Neural cell (in vitro differentiated cells): ENCODE data around the gene VPS41. TPM values are rescaled to one million over a fixed set of nuclear protein-coding genes. Genes with fewer than 3 reads are reported as not detected.

ENCODE experiments used
- H2AFZ ChIP-seq: fragments of 200-600, 300-800 bp; sonication (generic), shearing (Covaris generic); 2 replicates; pipeline ENCODE4 v1.6.0; 2014; ENCODE audit warnings: low read depth, mild to moderate bottlenecking, antibody characterized with exemption, low read length, moderate library complexity
- H3F3A ChIP-seq: fragments of 200-600 bp; shearing (Covaris generic); 2 replicates; pipeline ENCODE4 v1.6.1; 2016; ENCODE audit warnings: mild to moderate bottlenecking, moderate library complexity, mixed read lengths, antibody characterized with exemption, low read length; ENCODE audit not compliant: insufficient read depth, poor library complexity, severe bottlenecking
- H3K27ac ChIP-seq: fragments of 200-600, 300-800 bp; sonication (generic), shearing (Covaris generic); 2 replicates; pipeline ENCODE4 v1.5.1; 2014; ENCODE audit warnings: mild to moderate bottlenecking, low read length, moderate library complexity
- H3K27me3 ChIP-seq: fragments of 300-800, 200-600 bp; sonication (generic), shearing (Covaris generic); 2 replicates; pipeline ENCODE4 v1.6.0; 2014; ENCODE audit warnings: mild to moderate bottlenecking, low read depth, low read length, moderate library complexity; ENCODE audit not compliant: insufficient read depth
- H3K36me3 ChIP-seq: fragments of 300-800, 200-600 bp; sonication (generic), shearing (Covaris generic); 2 replicates; pipeline ENCODE4 v1.5.1; 2014; ENCODE audit warnings: mild to moderate bottlenecking, antibody characterized with exemption, low read length, moderate library complexity; ENCODE audit not compliant: insufficient read depth
- H3K4me2 ChIP-seq: fragments of 300-800, 200-600 bp; sonication (generic), shearing (Covaris generic); 2 replicates; pipeline ENCODE4 v1.6.0; 2014; ENCODE audit warnings: mild to moderate bottlenecking, low read length
- H3K4me3 ChIP-seq: fragments of 300-800, 200-600 bp; sonication (generic), shearing (Covaris generic); 2 replicates; pipeline ENCODE4 v1.5.1; 2014; ENCODE audit warnings: mild to moderate bottlenecking, low read length, moderate library complexity
- H3K79me2 ChIP-seq: fragments of 200-600 bp; shearing (Covaris generic); replicated peaks from 2 replicates; pipeline ENCODE4 v1.6.0; 2014; ENCODE audit warnings: mild to moderate bottlenecking, low read length, moderate library complexity; ENCODE audit not compliant: insufficient read depth
- H3K9ac ChIP-seq: fragments of 300-800, 200-600 bp; sonication (generic), shearing (Covaris generic); 2 replicates; pipeline ENCODE4 v1.6.1; 2016; ENCODE audit warnings: mild to moderate bottlenecking, low read length, mixed read lengths
- H3K9me2 ChIP-seq: fragments of 200-600 bp; shearing (Covaris generic); 2 replicates; pipeline ENCODE4 v1.6.1; 2016; ENCODE audit warnings: mild to moderate bottlenecking, low read length, mixed read lengths; ENCODE audit not compliant: insufficient read depth
- H3K9me3 ChIP-seq: fragments of 200-600, 300-800 bp; sonication (generic), shearing (Covaris generic); 2 replicates; pipeline ENCODE4 v1.6.1; 2016; ENCODE audit warnings: mild to moderate bottlenecking, mixed run types, low read length, moderate library complexity, mixed read lengths
- H4K20me1 ChIP-seq: fragments of 200-600 bp; shearing (Covaris generic); 2 replicates; pipeline ENCODE4 v1.6.1; 2016; ENCODE audit warnings: mild to moderate bottlenecking, mixed run types; ENCODE audit not compliant: insufficient read depth
- EP300 ChIP-seq: fragments of 450-650 bp; conservative IDR thresholded peaks from 2 replicates; pipeline ENCODE4 v1.6.1; 2014; ENCODE audit warnings: antibody characterized with exemption, mild to moderate bottlenecking, moderate library complexity; ENCODE audit not compliant: poor library complexity, severe bottlenecking
- EZH2 ChIP-seq: fragments of 200-600, 300-800 bp; shearing (Covaris generic), sonication (generic); IDR thresholded peaks from 2 replicates; pipeline ENCODE4 v1.6.1; 2014; ENCODE audit warnings: antibody characterized with exemption, low read length, borderline replicate concordance, mild to moderate bottlenecking; ENCODE audit not compliant: insufficient read depth, poor library complexity, severe bottlenecking
- MXI1 ChIP-seq: fragments of 450-650 bp; conservative IDR thresholded peaks from 2 replicates; pipeline ENCODE4 v1.6.1; 2014; ENCODE audit warnings: antibody characterized with exemption, mild to moderate bottlenecking; ENCODE audit not compliant: poor library complexity, severe bottlenecking
- POLR2AphosphoS5 ChIP-seq: IDR thresholded peaks from 2 replicates; pipeline ENCODE4 v1.6.1; 2012
- RAD21 ChIP-seq: fragments of 450-650 bp; conservative IDR thresholded peaks from 2 replicates; pipeline ENCODE4 v1.6.1; 2014; ENCODE audit warnings: antibody characterized with exemption, mild to moderate bottlenecking, moderate library complexity
- SMC3 ChIP-seq: fragments of 450-650 bp; conservative IDR thresholded peaks from 2 replicates; pipeline ENCODE4 v1.6.1; 2014; ENCODE audit warnings: antibody characterized with exemption, mild to moderate bottlenecking, moderate library complexity; ENCODE audit not compliant: poor library complexity
- TAF1 ChIP-seq: IDR thresholded peaks from 2 replicates; pipeline ENCODE4 v1.6.1; 2012; ENCODE audit warnings: low read depth
- polyA plus RNA-seq: library from polyadenylated mRNA; depleted of rRNA; stranded (reverse); fragments of >200 nt; gene quantifications from 2 replicates; pipeline ENCODE4 v1.2.3, GENCODE V29; 2014
- TF ChIP-seq, protein P1 (sequence below): fragments of 450-650 bp; IDR thresholded peaks from 2 replicates; pipeline ENCODE4 v1.5.1; 2014; ENCODE audit warnings: antibody characterized with exemption, mild to moderate bottlenecking, moderate library complexity; ENCODE audit not compliant: poor library complexity, severe bottlenecking
- TF ChIP-seq, protein P2 (sequence below): IDR thresholded peaks from 2 replicates; pipeline ENCODE4 v1.6.1; 2012; ENCODE audit warnings: borderline replicate concordance

VPS41 gene
- polyA plus RNA-seq, 1 donor from 2014 or later, result 64.0 TPM

DNA sequence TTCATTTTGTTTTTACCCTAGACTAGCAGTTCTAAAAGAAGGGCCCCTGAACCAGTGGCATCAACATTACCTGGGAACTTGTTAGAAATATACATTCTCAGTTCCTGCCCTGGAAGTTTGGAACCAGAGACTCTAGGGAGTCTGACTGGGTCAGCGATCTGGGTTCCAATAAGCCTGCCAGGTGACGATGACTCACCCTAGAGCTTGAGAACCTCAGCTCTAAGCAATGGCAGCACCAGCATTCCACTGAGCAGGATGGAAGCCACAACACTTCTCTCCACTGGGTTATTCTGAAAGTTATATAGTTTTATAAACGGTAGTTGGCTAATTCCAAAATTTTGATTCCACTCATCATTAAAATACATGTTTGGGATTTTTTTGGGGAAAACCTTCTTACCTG, 180.8 kb downstream of the VPS41 start:
- no peaks in the 10 kb centered on the region for H3F3A ChIP-seq
- H3K4me2 ChIP-seq, result no peak overlapping the region
- TF ChIP-seq SMC3 (no peak), MXI1 (no peak), TAF1 (no peak), EZH2 (no peak), EP300 (no peak)
- TF ChIP-seq, protein P1, sequence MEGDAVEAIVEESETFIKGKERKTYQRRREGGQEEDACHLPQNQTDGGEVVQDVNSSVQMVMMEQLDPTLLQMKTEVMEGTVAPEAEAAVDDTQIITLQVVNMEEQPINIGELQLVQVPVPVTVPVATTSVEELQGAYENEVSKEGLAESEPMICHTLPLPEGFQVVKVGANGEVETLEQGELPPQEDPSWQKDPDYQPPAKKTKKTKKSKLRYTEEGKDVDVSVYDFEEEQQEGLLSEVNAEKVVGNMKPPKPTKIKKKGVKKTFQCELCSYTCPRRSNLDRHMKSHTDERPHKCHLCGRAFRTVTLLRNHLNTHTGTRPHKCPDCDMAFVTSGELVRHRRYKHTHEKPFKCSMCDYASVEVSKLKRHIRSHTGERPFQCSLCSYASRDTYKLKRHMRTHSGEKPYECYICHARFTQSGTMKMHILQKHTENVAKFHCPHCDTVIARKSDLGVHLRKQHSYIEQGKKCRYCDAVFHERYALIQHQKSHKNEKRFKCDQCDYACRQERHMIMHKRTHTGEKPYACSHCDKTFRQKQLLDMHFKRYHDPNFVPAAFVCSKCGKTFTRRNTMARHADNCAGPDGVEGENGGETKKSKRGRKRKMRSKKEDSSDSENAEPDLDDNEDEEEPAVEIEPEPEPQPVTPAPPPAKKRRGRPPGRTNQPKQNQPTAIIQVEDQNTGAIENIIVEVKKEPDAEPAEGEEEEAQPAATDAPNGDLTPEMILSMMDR, result no peak
- TF ChIP-seq, protein P2, sequence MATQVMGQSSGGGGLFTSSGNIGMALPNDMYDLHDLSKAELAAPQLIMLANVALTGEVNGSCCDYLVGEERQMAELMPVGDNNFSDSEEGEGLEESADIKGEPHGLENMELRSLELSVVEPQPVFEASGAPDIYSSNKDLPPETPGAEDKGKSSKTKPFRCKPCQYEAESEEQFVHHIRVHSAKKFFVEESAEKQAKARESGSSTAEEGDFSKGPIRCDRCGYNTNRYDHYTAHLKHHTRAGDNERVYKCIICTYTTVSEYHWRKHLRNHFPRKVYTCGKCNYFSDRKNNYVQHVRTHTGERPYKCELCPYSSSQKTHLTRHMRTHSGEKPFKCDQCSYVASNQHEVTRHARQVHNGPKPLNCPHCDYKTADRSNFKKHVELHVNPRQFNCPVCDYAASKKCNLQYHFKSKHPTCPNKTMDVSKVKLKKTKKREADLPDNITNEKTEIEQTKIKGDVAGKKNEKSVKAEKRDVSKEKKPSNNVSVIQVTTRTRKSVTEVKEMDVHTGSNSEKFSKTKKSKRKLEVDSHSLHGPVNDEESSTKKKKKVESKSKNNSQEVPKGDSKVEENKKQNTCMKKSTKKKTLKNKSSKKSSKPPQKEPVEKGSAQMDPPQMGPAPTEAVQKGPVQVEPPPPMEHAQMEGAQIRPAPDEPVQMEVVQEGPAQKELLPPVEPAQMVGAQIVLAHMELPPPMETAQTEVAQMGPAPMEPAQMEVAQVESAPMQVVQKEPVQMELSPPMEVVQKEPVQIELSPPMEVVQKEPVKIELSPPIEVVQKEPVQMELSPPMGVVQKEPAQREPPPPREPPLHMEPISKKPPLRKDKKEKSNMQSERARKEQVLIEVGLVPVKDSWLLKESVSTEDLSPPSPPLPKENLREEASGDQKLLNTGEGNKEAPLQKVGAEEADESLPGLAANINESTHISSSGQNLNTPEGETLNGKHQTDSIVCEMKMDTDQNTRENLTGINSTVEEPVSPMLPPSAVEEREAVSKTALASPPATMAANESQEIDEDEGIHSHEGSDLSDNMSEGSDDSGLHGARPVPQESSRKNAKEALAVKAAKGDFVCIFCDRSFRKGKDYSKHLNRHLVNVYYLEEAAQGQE, result no peak
- no peak overlapping the region for H3K9ac ChIP-seq
- H3K9me2 ChIP-seq, result no peaks in the 10 kb centered on the region
- no peaks in the 10 kb centered on the region for H3K27me3 ChIP-seq
- H2AFZ ChIP-seq, result no peak overlapping the region
- H3K27ac ChIP-seq, result no peak overlapping the region
- H3K36me3 ChIP-seq, result no peaks in the 10 kb centered on the region
- no peak overlapping the region for H3K4me3 ChIP-seq
- H3K79me2 ChIP-seq, result no peaks in the 10 kb centered on the region
- no peaks in the 10 kb centered on the region for H4K20me1 ChIP-seq
- H3K9me3 ChIP-seq, result no peaks in the 10 kb centered on the region

- H3K9ac ChIP-seq, result no peak overlapping the region
- H3F3A ChIP-seq, result no peaks in the 10 kb centered on the region
- H2AFZ ChIP-seq, result no peak overlapping the region
- no peaks in the 10 kb centered on the region for H3K27me3 ChIP-seq
- TF ChIP-seq, protein P2, result no peak
- TF ChIP-seq EP300 (no peak), POLR2AphosphoS5 (no peak), MXI1 (no peak), RAD21 (no peak), EZH2 (no peak), TAF1 (no peak), SMC3 (no peak)
- TF ChIP-seq, protein P1, result no peak
- H4K20me1 ChIP-seq, result no peaks in the 10 kb centered on the region
- H3K27ac ChIP-seq, result no peak overlapping the region
- H3K4me3 ChIP-seq, result no peak overlapping the region
- H3K9me2 ChIP-seq, result no peaks in the 10 kb centered on the region
- no peaks in the 10 kb centered on the region for H3K9me3 ChIP-seq
- H3K79me2 ChIP-seq, result no peaks in the 10 kb centered on the region
- no peaks in the 10 kb centered on the region for H3K36me3 ChIP-seq
- H3K4me2 ChIP-seq, result no peak overlapping the region
These were observed 181.6 kb downstream of the VPS41 start for GRCh38 chr7:38727184-38727940.
